ENCODE results near the gene SLC25A26.

- TF ChIP-seq CTCF (IDR thresholded peaks at IDR 0.05; ENCODE audit: poor library complexity): no peak
- TF ChIP-seq EZH2 (IDR thresholded peaks at IDR 0.05; ENCODE audit: borderline replicate concordance): no peak
These were observed 34.3 kb upstream of the SLC25A26 start for GRCh38 chr3:66186545-66186944.

Measured in hepatocyte (in vitro differentiated cells).